SK-MEL-5 (cell line): Measurements from ENCODE around the gene TSHZ2. TPM values are rescaled to one million over a fixed set of nuclear protein-coding genes. Genes with fewer than 3 reads are reported as not detected.
"Not testable (repeated sequence)": the region's sequence is repeated elsewhere in the genome, so short reads cannot be mapped to it uniquely, and the experiment has no call there.

Experiments
- DNase-seq: peaks from one replicate; pipeline ENCODE4 v3.0.0-alpha.2; 2016; ENCODE audit warnings: low read depth, low spot score
- in situ Hi-C: cut with HindIII; loops from 2 replicates; pipeline ENCODE4 v1.10.0; 2016; ENCODE audit warnings: low sequenced_read_pairs, high pct_unique_total_duplicates, low pct_unique_long_range_greater_than_20kb
- total RNA-seq: library from RNA; depleted of rRNA; stranded (reverse); fragments of >200 nt; shearing (Covaris generic); gene quantifications from 2 replicates; pipeline ENCODE4 v1.2.3, GENCODE V29; 2014

The TSHZ2 gene
- total RNA-seq, 1 experiment from 2014 or later, result not detected

- in situ Hi-C loops, result no loop called here
- DNase-seq, result no peak
These were observed 335.9 kb downstream of the TSHZ2 start for GRCh38 chr20:53307964-53308597.

- no peak for DNase-seq
- in situ Hi-C loops, result no loop called here
These were observed 337.4 kb downstream of the TSHZ2 start for GRCh38 chr20:53309515-53309914.

GRCh38 chr20:53312957-53313356 lies 340.8 kb downstream of the TSHZ2 start:
- in situ Hi-C loops, result no loop called here

GRCh38 chr20:53316206-53316937 lies 344.2 kb downstream of the TSHZ2 start:
- DNase-seq, result no peak
- in situ Hi-C loops, result no loop called here

More at GRCh38 chr20:53312957-53313356, 340.8 kb downstream of the TSHZ2 start:
- DNase-seq, result no peak

GRCh38 chr20:53319200-53319599 lies 347.0 kb downstream of the TSHZ2 start:
- in situ Hi-C loops, result no loop called here

GRCh38 chr20:53319716-53320115 lies 347.6 kb downstream of the TSHZ2 start:
- no peak for DNase-seq
- in situ Hi-C loops, result no loop called here

More at GRCh38 chr20:53319200-53319599, 347.0 kb downstream of the TSHZ2 start:
- no peak for DNase-seq

- in situ Hi-C loops, result no loop called here
- no peak for DNase-seq
These were observed 348.5 kb downstream of the TSHZ2 start for GRCh38 chr20:53320701-53321100.

GRCh38 chr20:53321596-53321995 lies 349.4 kb downstream of the TSHZ2 start:
- peak; percentile 11 for DNase-seq
- in situ Hi-C loops, result no loop called here

GRCh38 chr20:53322651-53323050 lies 350.5 kb downstream of the TSHZ2 start:
- in situ Hi-C loops, result no loop called here
- no peak for DNase-seq

GRCh38 chr20:53323460-53323859 lies 351.3 kb downstream of the TSHZ2 start:
- in situ Hi-C loops, DNase-seq: not testable (repeated sequence)

- no peak for DNase-seq
- in situ Hi-C loops, result no loop called here
These were observed 352.7 kb downstream of the TSHZ2 start for GRCh38 chr20:53324816-53325215.

- in situ Hi-C loops, result no loop called here
- no peak for DNase-seq
These were observed 356.8 kb downstream of the TSHZ2 start for GRCh38 chr20:53328961-53329360.

- DNase-seq, result no peak
- in situ Hi-C loops, result no loop called here
These were observed 357.6 kb downstream of the TSHZ2 start for GRCh38 chr20:53329781-53330180.

GRCh38 chr20:53330601-53331140 lies 358.5 kb downstream of the TSHZ2 start:
- in situ Hi-C loops, result no loop called here

GRCh38 chr20:53331151-53331973 lies 359.2 kb downstream of the TSHZ2 start:
- in situ Hi-C loops, result no loop called here
- no peak for DNase-seq

More at GRCh38 chr20:53330601-53331140, 358.5 kb downstream of the TSHZ2 start:
- DNase-seq, result no peak

GRCh38 chr20:53332022-53332837 lies 360.1 kb downstream of the TSHZ2 start:
- DNase-seq, result no peak
- in situ Hi-C loops, result no loop called here

- DNase-seq, result no peak
- in situ Hi-C loops, result no loop called here
These were observed 362.7 kb downstream of the TSHZ2 start for GRCh38 chr20:53334861-53335260.
